Tibial nerve (tissue), 4 donors: ENCODE measurements around the gene TNFAIP2.

Experiments
- CTCF ChIP-seq, 5 experiments: fragments of 200-600 bp in 3 of 5; fragments of 450-650 bp in 2 of 5; sonication (generic) in 3 of 5; IDR thresholded peaks; one replicate each; pipeline ENCODE4 v1.5.1; 2016 to 2019; ENCODE audit warnings: antibody characterized with exemption in 5 of 5, mild to moderate bottlenecking in 3 of 5, moderate library complexity in 2 of 5
- EP300 ChIP-seq, 2 donors: sonication (generic); formaldehyde crosslinking; IDR thresholded peaks; one replicate each; pipeline ENCODE4 v1.6.1; 2017; ENCODE audit warnings: antibody characterized with exemption in 2 of 2, mild to moderate bottlenecking in 1 of 2
- POLR2A ChIP-seq, 2 donors: fragments of 450-650 bp; IDR thresholded peaks; one replicate each; pipeline ENCODE4 v1.6.1; 2017; ENCODE audit warnings: antibody characterized with exemption in 2 of 2, mild to moderate bottlenecking in 2 of 2, moderate library complexity in 2 of 2

- TF ChIP-seq CTCF (IDR thresholded peaks at IDR 0.05) (no peak), POLR2A (IDR thresholded peaks at IDR 0.05) (no peak), EP300 (IDR thresholded peaks at IDR 0.05) (no peak)
These were observed 2.0 kb upstream of the TNFAIP2 start for GRCh38 chr14:103121121-103121845.
